T-helper 1 cell treated with Interleukin-12 subunit alpha and Interleukin-12 subunit beta and Interleukin-4 antibody, amounts not matched to agents 30 μg/mL and 1 μg/mL, for 36 hours (primary cell): ENCODE data around the gene ZXDC.

Experiments
- H3K27ac Mint-ChIP-seq: one replicate; pipeline ENCODE4 v1.8.0; 2021; ENCODE audit warnings: mild to moderate bottlenecking, mixed read lengths
- H3K27me3 Mint-ChIP-seq: one replicate; pipeline ENCODE4 v1.8.0; 2021; ENCODE audit warnings: low read depth, mixed read lengths
- H3K36me3 Mint-ChIP-seq: one replicate; pipeline ENCODE4 v1.8.0; 2021; ENCODE audit warnings: low read depth, mixed read lengths
- H3K4me1 Mint-ChIP-seq: one replicate; pipeline ENCODE4 v1.8.0; 2021; ENCODE audit warnings: low read depth, mixed read lengths
- H3K4me3 Mint-ChIP-seq: one replicate; pipeline ENCODE4 v1.8.0; 2021; ENCODE audit warnings: mild to moderate bottlenecking, moderate library complexity, mixed read lengths
- H3K9me3 Mint-ChIP-seq: one replicate; pipeline ENCODE4 v1.8.0; 2021; ENCODE audit warnings: mixed read lengths

ZXDC gene

GRCh38 chr3:126488185-126488584 is 12.5 kb upstream of the ZXDC start:
- H3K27ac Mint-ChIP-seq: no peak overlapping the region
- H3K4me3 Mint-ChIP-seq: no peak overlapping the region
- H3K27me3 Mint-ChIP-seq: no peaks in the 10 kb centered on the region
- H3K4me1 Mint-ChIP-seq: peaks cover 9% of the 10 kb centered on the region
- H3K9me3 Mint-ChIP-seq: no peaks in the 10 kb centered on the region
- no peaks in the 10 kb centered on the region for H3K36me3 Mint-ChIP-seq

- peak overlapping the region; percentile 67 for H3K27ac Mint-ChIP-seq
- peaks cover 9% of the 10 kb centered on the region for H3K4me1 Mint-ChIP-seq
- H3K9me3 Mint-ChIP-seq: no peaks in the 10 kb centered on the region
- H3K27me3 Mint-ChIP-seq: no peaks in the 10 kb centered on the region
- no peaks in the 10 kb centered on the region for H3K36me3 Mint-ChIP-seq
- H3K4me3 Mint-ChIP-seq: no peak overlapping the region
Observed at GRCh38 chr3:126487151-126487771, 11.6 kb upstream of the ZXDC start.

DNA sequence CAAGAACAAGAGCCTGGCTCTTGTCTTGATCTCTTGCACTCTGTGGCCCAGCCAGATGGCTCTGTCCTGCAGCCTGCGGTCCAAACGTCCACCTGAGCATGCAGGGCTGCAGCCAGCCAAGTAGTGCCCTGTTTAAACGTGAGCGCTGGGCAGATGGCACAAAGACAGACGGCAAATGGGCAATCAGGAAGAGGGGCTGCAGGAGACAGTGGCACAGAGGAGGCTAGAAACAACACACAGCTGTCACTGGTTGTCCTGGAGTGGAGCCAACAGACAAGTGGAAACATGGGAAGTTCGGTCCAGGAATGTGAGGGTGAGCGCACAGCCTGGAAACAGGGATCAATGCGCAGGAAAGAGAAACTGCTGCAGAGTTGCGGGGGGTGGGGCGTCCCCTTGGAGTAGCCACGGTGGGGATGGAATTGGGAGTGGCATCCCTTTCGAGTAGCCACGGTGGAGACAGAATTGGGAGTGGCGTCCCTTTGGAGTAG is 10.7 kb upstream of the ZXDC start:
- peaks cover 9% of the 10 kb centered on the region for H3K4me1 Mint-ChIP-seq
- no peaks in the 10 kb centered on the region for H3K9me3 Mint-ChIP-seq
- no peak overlapping the region for H3K4me3 Mint-ChIP-seq
- H3K27ac Mint-ChIP-seq: no peak overlapping the region
- no peaks in the 10 kb centered on the region for H3K27me3 Mint-ChIP-seq
- no peaks in the 10 kb centered on the region for H3K36me3 Mint-ChIP-seq

GRCh38 chr3:126485956-126486355 is 10.3 kb upstream of the ZXDC start:
- Mint-ChIP-seq H3K36me3 (no peaks in the 10 kb centered on the region), H3K4me1 (peaks cover 9% of the 10 kb centered on the region), H3K9me3 (no peaks in the 10 kb centered on the region), H3K27me3 (no peaks in the 10 kb centered on the region), H3K4me3 (no peak overlapping the region), H3K27ac (no peak overlapping the region)

- H3K9me3 Mint-ChIP-seq: no peaks in the 10 kb centered on the region
- no peak overlapping the region for H3K27ac Mint-ChIP-seq
- no peaks in the 10 kb centered on the region for H3K27me3 Mint-ChIP-seq
- H3K36me3 Mint-ChIP-seq: no peaks in the 10 kb centered on the region
- peaks cover 9% of the 10 kb centered on the region for H3K4me1 Mint-ChIP-seq
- H3K4me3 Mint-ChIP-seq: no peak overlapping the region
Observed at GRCh38 chr3:126485176-126485897, 9.6 kb upstream of the ZXDC start.

GRCh38 chr3:126484662-126485061 is 9.0 kb upstream of the ZXDC start:
- Mint-ChIP-seq H3K27ac (no peak overlapping the region), H3K4me3 (no peak overlapping the region), H3K9me3 (no peaks in the 10 kb centered on the region), H3K27me3 (no peaks in the 10 kb centered on the region), H3K36me3 (no peaks in the 10 kb centered on the region), H3K4me1 (peaks cover 9% of the 10 kb centered on the region)

GRCh38 chr3:126484148-126484547 is 8.5 kb upstream of the ZXDC start:
- H3K27me3 Mint-ChIP-seq: no peaks in the 10 kb centered on the region
- H3K4me3 Mint-ChIP-seq: no peak overlapping the region
- no peak overlapping the region for H3K27ac Mint-ChIP-seq
- H3K4me1 Mint-ChIP-seq: peaks cover 9% of the 10 kb centered on the region
- no peaks in the 10 kb centered on the region for H3K9me3 Mint-ChIP-seq
- no peaks in the 10 kb centered on the region for H3K36me3 Mint-ChIP-seq

DNA sequence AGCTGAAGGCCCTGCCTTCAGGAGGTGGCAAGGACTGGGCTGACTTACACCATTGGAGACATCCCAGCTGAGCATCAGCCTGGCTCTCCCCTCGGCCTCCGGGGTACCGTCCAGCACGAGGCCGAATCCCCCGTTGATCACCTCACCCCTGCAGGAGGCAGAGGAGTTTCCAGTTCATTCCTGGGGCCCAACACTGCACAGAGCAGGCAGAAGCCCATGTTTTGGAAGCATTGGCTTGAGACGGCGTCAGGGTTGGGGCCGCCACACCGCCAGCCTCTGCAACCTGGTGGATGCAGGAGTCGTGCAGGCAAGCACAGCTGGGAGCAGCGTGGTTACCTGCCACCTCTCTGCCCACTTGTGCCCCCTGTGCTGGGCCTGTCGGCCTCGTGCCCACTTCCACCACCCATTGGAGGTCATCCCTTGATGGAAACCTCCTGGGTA is 7.7 kb upstream of the ZXDC start:
- H3K27ac Mint-ChIP-seq: no peak overlapping the region
- no peaks in the 10 kb centered on the region for H3K36me3 Mint-ChIP-seq
- H3K9me3 Mint-ChIP-seq: no peaks in the 10 kb centered on the region
- H3K4me3 Mint-ChIP-seq: no peak overlapping the region
- H3K27me3 Mint-ChIP-seq: no peaks in the 10 kb centered on the region
- peaks cover 9% of the 10 kb centered on the region for H3K4me1 Mint-ChIP-seq

GRCh38 chr3:126482503-126483255 is 7.0 kb upstream of the ZXDC start:
- H3K4me1 Mint-ChIP-seq: peaks cover 9% of the 10 kb centered on the region
- H3K36me3 Mint-ChIP-seq: no peaks in the 10 kb centered on the region

GRCh38 chr3:126481808-126482502 is 6.3 kb upstream of the ZXDC start:
- Mint-ChIP-seq H3K27me3 (no peaks in the 10 kb centered on the region), H3K9me3 (no peaks in the 10 kb centered on the region), H3K27ac (no peak overlapping the region), H3K36me3 (no peaks in the 10 kb centered on the region), H3K4me1 (peaks cover 7% of the 10 kb centered on the region), H3K4me3 (no peak overlapping the region)

More at GRCh38 chr3:126482503-126483255, 7.0 kb upstream of the ZXDC start:
- Mint-ChIP-seq H3K4me3 (no peak overlapping the region), H3K27ac (no peak overlapping the region), H3K27me3 (no peaks in the 10 kb centered on the region), H3K9me3 (no peaks in the 10 kb centered on the region)

DNA sequence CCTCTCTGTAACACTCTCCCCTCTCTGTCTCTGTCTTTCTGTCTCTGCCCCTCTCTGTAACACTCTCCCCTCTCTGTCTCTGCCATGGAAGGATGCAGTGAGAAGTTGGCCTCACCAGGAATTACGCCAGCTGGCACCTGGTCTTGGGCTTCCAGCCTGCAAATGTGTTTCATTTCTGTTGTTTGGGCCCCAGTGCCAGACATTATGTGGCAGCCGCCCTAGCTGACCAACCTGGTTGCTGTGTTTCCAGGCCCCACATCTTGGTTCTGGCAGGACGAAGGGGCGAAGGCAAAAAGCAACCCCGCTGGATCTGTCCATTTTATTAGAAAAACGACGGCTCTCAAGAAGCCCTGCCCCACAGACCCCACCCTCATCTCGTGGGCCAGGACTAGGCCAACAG is 5.2 kb upstream of the ZXDC start:
- peaks cover 4% of the 10 kb centered on the region for H3K4me1 Mint-ChIP-seq
- no peak overlapping the region for H3K27ac Mint-ChIP-seq
- no peak overlapping the region for H3K4me3 Mint-ChIP-seq
- no peaks in the 10 kb centered on the region for H3K36me3 Mint-ChIP-seq
- H3K27me3 Mint-ChIP-seq: no peaks in the 10 kb centered on the region
- H3K9me3 Mint-ChIP-seq: no peaks in the 10 kb centered on the region

GRCh38 chr3:126480206-126480605 is 4.5 kb upstream of the ZXDC start:
- H3K27me3 Mint-ChIP-seq: no peaks in the 10 kb centered on the region
- peaks cover 4% of the 10 kb centered on the region for H3K4me1 Mint-ChIP-seq
- no peak overlapping the region for H3K4me3 Mint-ChIP-seq
- H3K27ac Mint-ChIP-seq: no peak overlapping the region
- H3K36me3 Mint-ChIP-seq: no peaks in the 10 kb centered on the region
- H3K9me3 Mint-ChIP-seq: no peaks in the 10 kb centered on the region

GRCh38 chr3:126479642-126480041 is 4.0 kb upstream of the ZXDC start:
- no peaks in the 10 kb centered on the region for H3K36me3 Mint-ChIP-seq
- H3K4me1 Mint-ChIP-seq: peaks cover 4% of the 10 kb centered on the region
- H3K9me3 Mint-ChIP-seq: no peaks in the 10 kb centered on the region
- H3K4me3 Mint-ChIP-seq: no peak overlapping the region
- no peaks in the 10 kb centered on the region for H3K27me3 Mint-ChIP-seq
- H3K27ac Mint-ChIP-seq: no peak overlapping the region

GRCh38 chr3:126478581-126479310 is 3.1 kb upstream of the ZXDC start:
- no peak overlapping the region for H3K4me3 Mint-ChIP-seq
- H3K9me3 Mint-ChIP-seq: no peaks in the 10 kb centered on the region
- H3K4me1 Mint-ChIP-seq: peaks cover 12% of the 10 kb centered on the region
- H3K27me3 Mint-ChIP-seq: no peaks in the 10 kb centered on the region
- H3K36me3 Mint-ChIP-seq: no peaks in the 10 kb centered on the region
- no peak overlapping the region for H3K27ac Mint-ChIP-seq
